H1 (cell line): ENCODE data around the gene LARP4. TPM values are rescaled to one million over a fixed set of nuclear protein-coding genes. Genes with fewer than 3 reads are reported as not detected.

Experiments used
- CTCF ChIA-PET: fragments of 300-600 bp; sonication (Branson Sonifier 250); formaldehyde crosslinking; loops from one replicate; lab custom pipeline; 2021; ENCODE audit not compliant: partially characterized antibody; lab: Charles Lee
- POLR2A ChIA-PET: fragments of 300-600 bp; sonication (Branson Sonifier 250); formaldehyde crosslinking; loops from one replicate; lab custom pipeline; 2021; ENCODE audit warnings: inconsistent platforms; ENCODE audit not compliant: partially characterized antibody; lab: Charles Lee
- DNase-seq, 2 experiments: peaks; one replicate each; pipeline versions ENCODE4 v3.0.0 to v3.0.0-alpha.2; 2010 to 2022; ENCODE audit warnings: low spot score in 2 of 2, low read depth in 1 of 2, mixed read lengths in 1 of 2
- FAIRE-seq: peaks from 2 replicates; lab custom pipeline; 2011; peaks lifted over from hg19 to GRCh38; lab: Jason Lieb, UNC
- H2AFZ ChIP-seq: 2 replicates; pipeline ENCODE4 v1.8.1; 2012; ENCODE audit warnings: low read length, inconsistent platforms
- H2AK5ac ChIP-seq: 2 replicates; pipeline ENCODE4 v1.6.1; 2013; ENCODE audit warnings: low read depth, low read length
- H2BK120ac ChIP-seq: replicated peaks from 2 replicates; pipeline ENCODE3; 2013; ENCODE audit warnings: low read depth, low read length, inconsistent platforms
- H2BK12ac ChIP-seq: 2 replicates; pipeline ENCODE4 v1.6.1; 2013; ENCODE audit warnings: low read depth, low read length
- H2BK15ac ChIP-seq: 2 replicates; pipeline ENCODE4 v1.6.1; 2013; ENCODE audit warnings: low read length
- H2BK20ac ChIP-seq: 2 replicates; pipeline ENCODE4 v1.6.1; 2013; ENCODE audit warnings: low read length
- H2BK5ac ChIP-seq: 2 replicates; pipeline ENCODE4 v1.6.1; 2013; ENCODE audit warnings: low read depth, low read length
- H3K14ac ChIP-seq: 2 replicates; pipeline ENCODE4 v1.6.1; 2013; ENCODE audit warnings: inconsistent platforms; ENCODE audit not compliant: insufficient read length
- H3K18ac ChIP-seq: 2 replicates; pipeline ENCODE4 v1.6.1; 2013; ENCODE audit warnings: low read length; ENCODE audit errors: extremely low read depth
- H3K23ac ChIP-seq: 2 replicates; pipeline ENCODE4 v1.6.1; 2013; ENCODE audit warnings: inconsistent platforms; ENCODE audit not compliant: insufficient read length
- H3K23me2 ChIP-seq: 2 replicates; pipeline ENCODE4 v1.6.1; 2013; ENCODE audit warnings: low read depth, low read length
- H3K27ac ChIP-seq: 2 replicates; pipeline ENCODE4 v1.6.1; 2011; ENCODE audit warnings: low read depth, low read length, inconsistent platforms
- H3K27me3 ChIP-seq, 4 experiments: replicated peaks in 1 of 4; 1 replicate in 1 of 4; 2 replicates in 3 of 4; pipeline versions ENCODE4 v1.6.1 to v1.8.1; 2011 to 2013; ENCODE audit warnings: low read length in 3 of 4, mild to moderate bottlenecking in 3 of 4, inconsistent platforms in 2 of 4, mixed read lengths in 2 of 4, moderate library complexity in 1 of 4; ENCODE audit not compliant: control insufficient read depth in 3 of 4, insufficient read depth in 3 of 4; ENCODE audit errors: extremely low read depth in 1 of 4
- H3K36me3 ChIP-seq, 4 experiments: 2 replicates each; pipeline versions ENCODE4 v1.6.1 to v1.8.1; 2011 to 2013; ENCODE audit warnings: mild to moderate bottlenecking in 4 of 4, low read length in 3 of 4, moderate library complexity in 2 of 4, control low read depth in 1 of 4, inconsistent platforms in 1 of 4; ENCODE audit not compliant: insufficient read depth in 4 of 4, control insufficient read depth in 2 of 4
- H3K4ac ChIP-seq: replicated peaks from 2 replicates; pipeline ENCODE3; 2013; ENCODE audit warnings: low read length, low read depth, mixed read lengths, inconsistent platforms; ENCODE audit not compliant: insufficient read length
- H3K4me1 ChIP-seq, 4 experiments: replicated peaks in 1 of 4; 1 replicate in 1 of 4; 2 replicates in 3 of 4; pipeline versions ENCODE4 v1.6.1 to v1.8.1; 2011 to 2013; ENCODE audit warnings: low read length in 3 of 4, inconsistent platforms in 2 of 4, mixed read lengths in 1 of 4; ENCODE audit not compliant: insufficient read depth in 4 of 4, control insufficient read depth in 3 of 4
- H3K4me2 ChIP-seq, 2 experiments: 2 replicates each; pipeline versions ENCODE4 v1.6.1 to v1.8.1; 2011 to 2013; ENCODE audit warnings: low read depth in 2 of 2, low read length in 2 of 2, control low read depth in 1 of 2, inconsistent platforms in 1 of 2, mild to moderate bottlenecking in 1 of 2; ENCODE audit not compliant: insufficient read depth in 1 of 2
- H3K4me3 ChIP-seq, 4 experiments: fragments of 200-600, 300-600 bp in 1 of 4; sonication (generic), shearing (Covaris generic), sonication (Bioruptor Twin) in 1 of 4; 2 replicates each; pipeline versions ENCODE4 v1.5.1 to v1.8.1; 2011 to 2016; ENCODE audit warnings: low read length in 4 of 4, low read depth in 3 of 4, control low read depth in 2 of 4, inconsistent platforms in 2 of 4, mild to moderate bottlenecking in 2 of 4, mixed read lengths in 1 of 4, moderate library complexity in 1 of 4; ENCODE audit not compliant: insufficient read depth in 2 of 4; ENCODE audit errors: extremely low read depth in 1 of 4
- H3K56ac ChIP-seq: replicated peaks from 2 replicates; pipeline ENCODE3; 2013; ENCODE audit warnings: low read depth, mild to moderate bottlenecking, mixed read lengths, low read length, inconsistent platforms; ENCODE audit not compliant: insufficient read length
- H3K79me1 ChIP-seq: 2 replicates; pipeline ENCODE4 v1.6.1; 2013; ENCODE audit warnings: low read depth, low read length, control low read depth
- H3K79me2 ChIP-seq, 2 experiments: 2 replicates each; pipeline versions ENCODE4 v1.6.1 to v1.8.1; 2012 to 2013; ENCODE audit warnings: low read length in 2 of 2, mild to moderate bottlenecking in 2 of 2, inconsistent platforms in 1 of 2; ENCODE audit not compliant: insufficient read depth in 2 of 2, control insufficient read depth in 1 of 2
- H3K9ac ChIP-seq, 4 experiments: replicated peaks in 1 of 4; 1 replicate in 1 of 4; 2 replicates in 3 of 4; pipeline versions ENCODE4 v1.6.1 to v1.8.1; 2011 to 2013; ENCODE audit warnings: low read depth in 3 of 4, low read length in 3 of 4, control low read depth in 2 of 4, mild to moderate bottlenecking in 2 of 4, moderate library complexity in 2 of 4, inconsistent platforms in 1 of 4; ENCODE audit errors: extremely low read depth in 1 of 4
- H3K9me3 ChIP-seq, 2 experiments: 2 replicates each; pipeline versions ENCODE4 v1.6.1 to v1.8.1; 2012 to 2013; ENCODE audit warnings: mild to moderate bottlenecking in 2 of 2, moderate library complexity in 2 of 2, control low read depth in 1 of 2, inconsistent platforms in 1 of 2, low read depth in 1 of 2, low read length in 1 of 2, mixed read lengths in 1 of 2; ENCODE audit not compliant: insufficient read depth in 2 of 2
- H4K20me1 ChIP-seq, 2 experiments: replicated peaks in 1 of 2; 2 replicates each; pipeline versions ENCODE3 to v1.8.1; 2011 to 2013; ENCODE audit warnings: inconsistent platforms in 2 of 2, low read length in 2 of 2, mild to moderate bottlenecking in 1 of 2; ENCODE audit not compliant: insufficient read depth in 2 of 2, control insufficient read depth in 1 of 2
- H4K5ac ChIP-seq: 2 replicates; pipeline ENCODE4 v1.6.1; 2013; ENCODE audit warnings: low read length, low read depth, mixed read lengths, inconsistent platforms; ENCODE audit not compliant: insufficient read length
- H4K8ac ChIP-seq: 2 replicates; pipeline ENCODE4 v1.8.0; 2013; ENCODE audit warnings: mild to moderate bottlenecking, moderate library complexity, low read length, inconsistent platforms; ENCODE audit not compliant: insufficient read depth; ENCODE audit errors: extremely low read depth
- H4K91ac ChIP-seq: replicated peaks from 2 replicates; pipeline ENCODE3; 2013; ENCODE audit warnings: low read length, mixed read lengths, inconsistent platforms; ENCODE audit not compliant: insufficient read length
- ASH2L ChIP-seq: fragments of 200-600, 300-600 bp; sonication (generic); IDR thresholded peaks from one replicate; pipeline ENCODE4 v1.7.1; 2017; ENCODE audit warnings: low read length
- BACH1 ChIP-seq: IDR thresholded peaks from 2 replicates; pipeline ENCODE4 v1.6.1; 2012; ENCODE audit warnings: low read length, improper control_type of control experiment
- CBX8 ChIP-seq: fragments of 300-800, 300-1000 bp; sonication (generic); IDR thresholded peaks from 2 replicates; pipeline ENCODE4 v1.7.1; 2016; ENCODE audit warnings: low read depth, low read length, borderline replicate concordance
- CHD2 ChIP-seq: IDR thresholded peaks from 2 replicates; pipeline ENCODE4 v1.6.1; 2012; ENCODE audit warnings: low read length, improper control_type of control experiment
- KDM4A ChIP-seq: IDR thresholded peaks from one replicate; pipeline ENCODE4 v1.7.1; 2012; ENCODE audit warnings: low read depth, mild to moderate bottlenecking, moderate library complexity, low read length, inconsistent platforms; ENCODE audit not compliant: severe bottlenecking
- KDM5A ChIP-seq: fragments of 200-600 bp; IDR thresholded peaks from 2 replicates; pipeline ENCODE4 v1.7.1; 2012; ENCODE audit warnings: mild to moderate bottlenecking, low read length, inconsistent platforms, mixed read lengths
- MAFK ChIP-seq: IDR thresholded peaks from 2 replicates; pipeline ENCODE4 v1.6.1; 2012; ENCODE audit warnings: low read depth, mild to moderate bottlenecking, improper control_type of control experiment, low read length
- NANOG ChIP-seq: IDR thresholded peaks from 2 replicates; pipeline ENCODE4 v1.6.1; 2011; ENCODE audit warnings: low read length, low read depth, mild to moderate bottlenecking, inconsistent platforms; ENCODE audit not compliant: insufficient read depth, poor library complexity, severe bottlenecking
- NRF1 ChIP-seq: IDR thresholded peaks from 2 replicates; pipeline ENCODE4 v1.6.1; 2011; ENCODE audit warnings: mild to moderate bottlenecking, low read depth, low read length, improper control_type of control experiment
- POLR2A ChIP-seq, 2 experiments: IDR thresholded peaks; 1 replicate in 1 of 2; 2 replicates in 1 of 2; pipeline ENCODE4 v1.6.1; 2011; ENCODE audit warnings: low read depth in 2 of 2, low read length in 2 of 2, mild to moderate bottlenecking in 2 of 2; ENCODE audit errors: control extremely low read depth in 1 of 2
- RXRA ChIP-seq: IDR thresholded peaks from 2 replicates; pipeline ENCODE4 v1.6.1; 2011; ENCODE audit warnings: low read depth, mild to moderate bottlenecking, low read length, moderate library complexity; ENCODE audit not compliant: insufficient read depth
- SAP30 ChIP-seq: fragments of 300-600 bp; sonication (generic); IDR thresholded peaks from 2 replicates; pipeline ENCODE4 v1.7.1; 2012; ENCODE audit warnings: low read length, moderate library complexity, mild to moderate bottlenecking, inconsistent platforms; ENCODE audit not compliant: insufficient read depth, insufficient replicate concordance
- SIRT6 ChIP-seq: IDR thresholded peaks from one replicate; pipeline ENCODE4 v1.7.1; 2012; ENCODE audit warnings: low read length, inconsistent platforms
- SP4 ChIP-seq: IDR thresholded peaks from 2 replicates; pipeline ENCODE4 v1.6.1; 2012; ENCODE audit warnings: low read length, inconsistent platforms
- SUZ12 ChIP-seq: fragments of 200-600 bp; sonication (generic); IDR thresholded peaks from 2 replicates; pipeline ENCODE4 v1.6.1; 2012; ENCODE audit warnings: mild to moderate bottlenecking, inconsistent platforms, low read length, moderate library complexity, mixed read lengths
- ZNF274 ChIP-seq: IDR thresholded peaks from 2 replicates; pipeline ENCODE4 v1.7.0; 2012; ENCODE audit warnings: low read length, borderline replicate concordance; ENCODE audit errors: extremely low read depth
- WGBS, 2 experiments: shearing (Covaris generic) in 1 of 2; methylation state at CpG; one replicate each; pipeline versions ENCODE4 v1.1.6 to v1.1.7; 2013 to 2015; ENCODE audit warnings: low lambda C conversion rate in 2 of 2, mixed read lengths in 2 of 2, inconsistent platforms in 1 of 2, low coverage in 1 of 2, missing lambda C conversion rate in 1 of 2; ENCODE audit not compliant: insufficient replicate concordance in 2 of 2, insufficient coverage in 1 of 2, insufficient read length in 1 of 2; ENCODE audit errors: extremely low coverage in 1 of 2, missing lambda C conversion rate in 1 of 2; 5-methylcytosine and 5-hydroxymethylcytosine counted together
- polyA plus RNA-seq, 7 experiments: library from polyadenylated mRNA; depleted of rRNA in 3 of 7; stranded (reverse) in 5 of 7; unstranded in 2 of 7; fragments of >200 nt in 5 of 7; fragments of 200-250 nt in 2 of 7; gene quantifications; 1 replicate in 5 of 7; 2 replicates in 1 of 7; 4 replicates in 1 of 7; pipeline versions ENCODE4 v1.2.1 to v1.2.3, GENCODE V29; 2011 to 2013; ENCODE audit warnings: missing spikeins in 2 of 7, mixed read lengths in 2 of 7
- total RNA-seq: library from RNA; stranded (reverse); fragmentation: NEBNext Ultra II Directional; extraction: Animal tissue kit (Norgen Biotek cat#: 25700); gene quantifications from 2 replicates; pipeline ENCODE4 v1.2.1, GENCODE V29; 2021

The LARP4 gene
- total and polyA plus RNA-seq, 2 of the 8 experiments (the other 6 are each of a cell fraction or from before 2014, with no cell fraction given), result 12.8 to 93.9 TPM

- Histone ChIP-seq H4K20me1 (no peaks in the 10 kb centered on the region), H2AFZ (no peak overlapping the region), H3K27ac (no peak overlapping the region), H3K23me2 (no peaks in the 10 kb centered on the region; the same call in 1 of the 2 replicates), H3K9me3 (peaks cover 7 to 16% of the 10 kb centered on the region in 2 experiments; a peak in 3 of 4 replicates), H3K23ac (no peak overlapping the region), H4K91ac (no peak overlapping the region), H4K5ac (no peak overlapping the region), H3K79me2 (no peaks in the 10 kb centered on the region), H3K9ac (no peak overlapping the region), H3K14ac (no peak overlapping the region), H2BK15ac (no peak overlapping the region), H3K4me2 (no peak overlapping the region), H4K8ac (no peak overlapping the region; the same call in 1 of the 2 replicates), H2BK120ac (no peak overlapping the region), H3K4me3 (no peak overlapping the region), H2BK20ac (no peak overlapping the region), H3K18ac (no peak overlapping the region), H2BK5ac (no peak overlapping the region), H2BK12ac (no peak overlapping the region), H2AK5ac (no peak overlapping the region), H3K27me3 (no peaks in the 10 kb centered on the region), H3K36me3 (no peaks in the 10 kb centered on the region), H3K4ac (no peak overlapping the region), H3K4me1 (no peaks in the 10 kb centered on the region), H3K79me1 (no peaks in the 10 kb centered on the region), H3K56ac (no peak overlapping the region)
- DNase-seq (no peak), FAIRE-seq (no peak)
- WGBS, 2 experiments, result 93% methylated on average over 5 of the region's 5 CpGs; no CpG with 5 or more reads in 1 of the 2 experiments
- TF ChIP-seq RXRA (no peak), SAP30 (no peak), SUZ12 (no peak), ASH2L (no peak), BACH1 (no peak), NANOG (no peak), SIRT6 (no peak), ZNF274 (no peak), KDM4A (no peak), SP4 (no peak), NRF1 (no peak), CHD2 (no peak), POLR2A (IDR thresholded peaks at IDR 0.05; ENCODE audit: control extremely low read depth in 1 of 2, low read depth in 2 of 2, low read length in 2 of 2) (no peak), CBX8 (no peak), KDM5A (no peak), MAFK (no peak)
- ChIA-PET POLR2A (no interaction called here), CTCF (interaction anchor here (1.2 kb wide), 1 partner anchor 17 kb away, joined by 3 read pairs; no protein-coding TSS in a partner anchor)
These were observed 88.1 kb downstream of the LARP4 start for GRCh38 chr12:50488801-50489200.
